Measurements from ENCODE around the gene LHX1.

Gene LHX1

DNA sequence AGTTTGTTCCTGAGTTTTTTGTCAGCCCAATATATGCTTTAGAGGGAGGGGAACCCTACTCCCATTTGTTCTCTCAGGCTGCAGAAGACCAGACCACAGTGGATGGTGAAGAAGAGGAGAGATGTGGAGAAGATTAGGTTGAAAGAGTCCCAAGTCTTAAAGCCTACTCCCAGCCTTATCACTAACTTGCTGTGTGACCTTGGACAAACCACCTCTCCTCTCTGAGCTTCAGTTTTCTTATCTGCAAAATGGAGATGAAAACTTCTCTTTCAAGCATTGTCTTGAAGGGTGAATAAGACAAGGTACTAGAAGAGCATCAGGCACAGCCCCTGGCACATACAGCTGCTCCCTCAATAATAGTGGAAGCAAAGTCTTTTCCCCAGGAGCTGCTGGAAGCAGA is 15.1 kb upstream of the LHX1 start:
- DNase-seq: no peak

DNA sequence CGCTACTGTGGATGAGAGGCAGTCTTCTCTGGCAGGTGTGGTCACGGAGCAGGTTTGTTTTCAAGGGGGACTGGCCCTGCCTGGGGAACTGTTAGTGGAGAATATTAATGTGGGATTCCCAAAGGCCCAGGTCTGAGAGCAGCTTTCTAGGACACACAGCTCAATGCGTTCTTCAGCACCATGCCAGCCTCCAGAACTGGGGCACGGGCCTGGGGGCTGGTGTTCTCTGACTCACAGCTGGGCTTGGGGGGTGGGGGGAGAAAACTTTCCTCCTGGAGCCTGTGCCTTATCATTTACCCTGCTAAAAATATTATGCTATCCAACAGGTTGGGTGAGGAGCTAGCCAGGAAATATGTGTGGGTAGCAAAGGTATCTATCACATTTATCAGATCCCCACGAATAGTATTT is 13.5 kb upstream of the LHX1 start:
- DNase-seq: no peak

DNA sequence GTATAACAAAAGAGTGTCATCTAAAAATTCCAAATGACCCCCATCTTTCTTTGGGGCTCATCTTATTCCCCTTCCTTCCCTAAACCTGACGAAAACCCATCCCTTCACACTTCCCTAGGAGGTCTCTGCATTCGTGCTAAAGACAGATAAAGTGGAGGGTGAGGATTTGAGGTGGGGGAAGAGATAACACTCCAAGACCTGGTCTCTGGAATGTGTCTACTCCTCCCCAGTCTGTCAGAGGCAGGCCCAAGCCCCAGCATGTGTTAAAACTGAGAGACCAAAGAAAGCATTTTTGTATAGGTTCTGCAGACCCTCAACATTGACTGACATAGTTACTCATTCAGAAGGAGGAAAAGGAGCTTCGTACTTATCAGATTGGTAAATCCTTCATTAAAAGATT is 11.0 kb upstream of the LHX1 start:
- no peak for DNase-seq

DNA sequence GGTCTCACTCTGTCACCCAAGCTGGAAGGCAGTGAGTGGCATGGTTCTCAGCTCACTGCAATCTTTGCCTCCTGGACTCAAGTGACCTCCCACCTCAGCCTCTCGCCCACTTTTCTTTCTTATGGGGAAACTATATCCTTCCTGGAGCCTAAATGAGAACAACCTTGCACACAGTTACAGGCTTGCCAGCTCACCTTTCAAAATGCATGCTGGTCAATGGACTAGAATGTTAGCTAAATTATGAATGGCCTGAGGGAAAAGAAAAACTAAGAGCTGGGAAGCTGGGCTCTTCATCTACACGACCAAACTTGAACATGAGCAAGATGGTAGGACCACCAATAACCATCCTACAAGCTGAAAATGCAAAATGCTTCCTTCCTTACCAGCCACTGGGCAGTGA is 10.6 kb upstream of the LHX1 start:
- DNase-seq: no peak

DNA sequence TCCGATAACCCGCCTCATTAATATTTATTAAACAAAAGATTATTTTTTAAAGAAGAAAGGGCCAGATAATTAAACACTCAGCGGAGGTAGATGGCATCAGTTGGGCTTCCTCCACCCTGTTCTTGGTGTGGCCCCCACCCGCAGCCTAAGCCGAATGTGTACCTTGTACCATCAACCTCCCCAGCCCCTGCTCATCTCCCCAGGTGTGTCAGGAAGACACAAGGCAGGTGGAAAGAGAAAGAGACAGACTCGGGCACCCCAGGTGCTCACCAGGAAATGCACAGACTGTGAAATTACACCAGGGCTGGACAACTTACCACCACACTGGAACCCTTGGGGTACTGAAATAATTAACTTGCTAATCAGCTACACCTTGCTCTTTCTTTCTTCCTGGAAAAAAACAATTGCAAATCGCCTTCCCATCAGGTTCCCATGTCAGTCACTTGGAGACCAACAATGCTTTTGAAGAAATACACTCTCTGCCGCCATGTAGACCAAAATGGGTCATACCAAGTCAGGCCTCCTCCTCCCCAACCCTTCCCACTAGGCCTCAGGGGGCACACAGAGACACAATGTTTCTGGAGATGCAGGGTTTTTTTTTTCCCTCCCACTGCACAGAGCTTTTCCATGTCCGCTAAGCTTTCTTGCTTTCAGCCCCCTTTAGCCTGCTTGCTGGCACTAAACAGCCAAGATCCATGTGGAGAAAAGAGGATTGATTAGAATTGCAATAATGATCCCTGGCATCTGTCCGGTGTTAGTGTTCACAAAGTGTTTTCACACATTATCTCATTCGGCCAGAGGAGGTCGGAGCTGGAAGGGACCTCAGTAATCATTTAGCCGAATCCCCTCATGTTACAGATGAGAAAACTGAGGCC is 8.6 kb upstream of the LHX1 start:
- no peak for DNase-seq

DNA sequence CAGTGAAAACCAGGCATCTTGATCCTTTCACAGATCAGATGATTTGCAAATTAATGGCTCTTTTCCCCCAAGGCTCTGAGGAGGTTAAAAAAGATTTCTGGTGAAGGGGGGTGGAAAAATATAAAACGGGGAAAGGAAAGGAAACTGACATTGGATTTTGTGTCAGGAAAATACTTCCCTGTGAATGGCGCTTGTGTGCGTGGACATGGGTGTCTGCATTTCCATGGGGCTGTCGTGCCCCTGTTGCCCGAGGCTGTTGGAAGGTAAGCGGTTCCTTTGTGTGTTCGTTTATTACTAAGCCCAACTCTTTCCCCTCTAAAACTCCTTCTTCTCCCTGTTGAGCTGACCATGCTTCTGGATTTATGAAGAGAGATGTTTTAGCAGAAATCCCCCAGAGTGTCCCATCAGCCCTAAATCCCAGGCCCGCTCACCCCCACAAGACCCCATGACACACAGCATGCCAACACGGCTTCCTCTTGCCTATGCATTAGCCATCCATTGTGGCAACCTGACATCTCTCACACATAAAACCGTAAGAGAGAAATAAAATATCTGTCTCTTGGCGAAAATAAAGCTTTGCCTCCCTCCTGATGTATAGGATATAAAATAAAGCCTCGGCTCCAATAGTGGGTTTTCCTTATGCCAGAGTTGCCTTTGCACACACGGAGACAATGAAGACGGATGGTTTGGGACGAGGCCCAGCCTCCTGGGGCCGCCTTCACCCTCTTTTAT is 7.3 kb upstream of the LHX1 start:
- no peak for DNase-seq

DNA sequence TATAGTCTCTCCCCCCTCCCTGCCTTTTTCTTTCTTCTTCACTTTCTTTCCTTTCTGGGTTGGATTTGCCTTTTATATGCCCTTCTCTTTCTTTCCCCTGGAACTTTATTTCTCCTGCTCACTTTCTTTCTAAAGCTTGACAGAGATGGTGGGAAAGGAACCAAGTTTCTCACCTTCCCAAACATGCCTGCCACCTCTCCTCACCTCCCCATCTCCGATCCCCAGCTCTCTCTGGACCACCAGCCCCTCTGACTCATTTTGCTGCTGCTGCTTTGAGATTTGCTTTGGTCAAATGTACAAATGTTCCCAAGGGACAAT is 6.7 kb upstream of the LHX1 start:
- no peak for DNase-seq

DNA sequence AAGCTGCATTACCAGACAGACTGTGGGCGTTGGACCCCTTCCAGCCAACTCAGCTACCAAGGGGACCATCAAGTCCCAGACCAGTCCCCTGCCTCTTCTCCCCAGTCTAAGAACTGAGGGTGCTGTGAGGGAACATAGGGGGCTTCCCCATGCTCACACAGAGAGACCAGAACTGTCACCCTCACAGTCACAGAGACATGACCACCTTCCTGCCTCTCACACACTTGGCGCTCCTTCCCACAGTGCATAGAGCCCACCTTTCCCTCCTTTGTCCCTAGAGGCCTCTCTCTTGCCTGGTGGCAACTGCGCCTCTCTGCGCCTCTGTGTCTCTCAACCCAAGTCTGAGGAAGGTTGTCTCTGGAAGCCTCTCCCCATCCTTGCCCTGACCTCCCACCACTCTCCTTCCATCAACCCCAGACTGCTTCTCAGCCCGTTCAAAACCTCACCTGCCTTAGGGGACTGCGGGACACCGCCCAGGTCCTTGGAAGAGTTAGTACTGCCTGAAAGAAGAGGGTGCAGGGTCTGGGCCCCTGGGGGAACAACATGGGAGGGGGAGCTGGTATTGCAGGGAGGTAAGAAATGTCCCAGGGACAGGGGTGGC is 6.1 kb upstream of the LHX1 start:
- DNase-seq: no peak

DNA sequence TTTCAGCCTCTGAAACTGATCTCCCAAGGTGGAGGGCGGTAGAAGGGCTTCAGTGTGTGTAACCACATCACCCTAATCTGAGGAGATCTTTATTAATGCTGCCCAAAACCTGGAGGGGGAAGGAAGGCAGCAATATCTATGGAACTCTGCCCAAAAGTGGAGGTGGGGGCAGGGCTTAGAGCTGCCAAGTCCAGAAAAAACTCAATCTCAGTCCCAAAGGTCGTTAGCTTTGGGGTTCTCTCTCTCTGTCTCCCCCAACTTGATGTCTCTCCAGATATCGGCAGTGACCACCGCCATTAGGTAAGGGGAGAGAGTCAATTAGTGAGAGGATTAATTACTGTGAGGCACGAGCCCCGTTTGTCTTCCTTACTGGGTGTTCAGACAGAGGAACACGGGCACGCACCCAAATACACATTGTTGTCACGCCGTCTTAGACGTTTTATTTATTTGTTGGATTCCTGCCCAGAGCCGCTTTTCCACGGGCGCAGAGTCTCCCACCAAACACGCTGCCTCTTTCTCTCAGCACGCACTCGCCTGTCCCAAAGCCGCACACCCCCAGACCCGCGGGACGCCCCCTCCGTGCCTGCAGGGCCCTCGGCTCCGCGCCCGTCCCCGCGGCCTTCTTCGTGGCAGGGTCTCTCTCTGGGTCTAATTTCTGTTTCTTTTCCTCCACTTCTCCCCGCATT is 5.4 kb upstream of the LHX1 start:
- DNase-seq: peak in 1 of 2 experiments; percentile 32

DNA sequence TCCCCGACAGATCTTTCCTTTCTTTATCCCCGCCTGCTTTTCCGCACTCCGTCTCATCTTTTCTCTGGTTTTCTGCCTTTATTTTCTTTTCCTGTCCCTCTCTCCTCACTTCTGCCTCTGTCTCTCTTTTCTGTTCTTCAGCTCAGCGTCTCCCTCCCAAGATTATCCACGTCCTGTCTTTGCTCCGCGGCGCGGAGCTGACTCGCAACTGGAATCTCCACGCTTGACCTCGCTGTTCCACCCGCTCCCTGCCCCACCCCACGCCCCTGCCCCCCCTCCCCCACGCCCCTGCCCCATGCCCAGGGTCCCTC is 4.9 kb upstream of the LHX1 start:
- DNase-seq: no peak

DNA sequence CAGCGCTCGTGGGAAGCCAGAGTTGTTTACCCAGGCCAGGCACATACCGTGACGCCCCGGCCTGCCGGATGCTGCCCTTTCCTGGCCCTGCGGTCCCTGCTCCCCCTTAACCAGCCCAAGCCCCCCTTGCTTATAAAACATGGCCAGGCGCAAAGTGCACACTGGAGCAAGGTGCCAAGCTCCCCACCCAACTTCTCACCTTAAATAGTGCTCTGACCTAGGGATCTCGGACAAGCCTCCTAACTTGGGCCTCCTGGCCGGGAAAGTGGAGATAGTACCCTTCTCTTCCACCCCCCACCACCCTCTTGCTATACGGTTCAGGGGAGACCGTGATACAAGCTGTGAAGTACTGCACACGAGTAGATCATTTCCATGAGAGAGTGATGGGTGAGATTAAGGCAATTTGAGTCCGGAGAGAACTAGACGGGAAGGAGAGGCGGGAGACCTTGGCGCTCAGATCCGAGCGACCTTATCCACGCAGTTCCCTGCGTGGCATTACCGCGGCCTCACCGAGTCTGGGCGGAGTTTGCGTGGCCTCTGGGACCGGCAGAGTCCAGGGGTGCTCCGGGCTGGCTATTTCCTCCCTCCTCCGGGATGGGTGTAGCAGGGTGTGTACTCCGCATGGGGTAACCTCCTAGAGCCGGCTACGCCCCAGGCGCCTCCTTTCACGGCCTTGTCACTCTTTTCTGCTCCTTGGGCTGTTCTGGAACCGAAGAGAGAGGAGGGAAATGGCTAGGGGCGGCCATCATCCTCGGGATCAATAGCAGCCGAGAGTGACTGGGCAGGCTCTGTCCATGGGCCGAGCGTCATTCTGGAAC is 4.4 kb upstream of the LHX1 start:
- no peak for DNase-seq

DNA sequence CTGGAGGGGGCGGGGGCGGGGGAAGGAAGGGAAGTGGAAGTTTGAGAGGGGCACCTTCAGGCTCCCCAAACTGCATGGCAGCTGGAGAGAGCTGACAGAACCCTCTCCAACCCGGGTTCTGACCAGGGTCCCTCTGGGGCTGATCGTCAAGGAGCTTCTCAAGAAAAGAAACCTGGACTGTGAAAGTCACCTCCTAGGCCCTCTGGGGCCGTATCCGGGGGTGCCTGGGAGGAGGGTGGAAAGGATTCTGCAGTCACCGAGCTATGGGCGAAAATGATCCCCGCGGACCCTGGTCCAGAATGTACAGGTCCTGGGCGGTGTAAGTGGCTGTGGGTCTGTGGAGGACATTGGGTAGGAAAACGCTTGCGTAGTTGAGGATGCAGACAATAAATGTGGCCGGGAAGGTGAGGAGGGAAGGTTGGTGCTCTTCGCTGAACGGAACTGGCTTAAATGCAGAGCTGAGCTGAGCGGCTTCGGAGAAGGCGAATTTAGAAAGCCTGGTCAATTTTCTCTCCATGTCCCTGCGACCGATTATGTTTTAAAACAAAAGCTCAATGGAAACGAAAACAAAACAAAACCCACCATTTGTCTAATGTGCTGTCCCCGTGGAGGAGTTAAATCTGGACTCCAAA is 3.6 kb upstream of the LHX1 start:
- DNase-seq: no peak

DNA sequence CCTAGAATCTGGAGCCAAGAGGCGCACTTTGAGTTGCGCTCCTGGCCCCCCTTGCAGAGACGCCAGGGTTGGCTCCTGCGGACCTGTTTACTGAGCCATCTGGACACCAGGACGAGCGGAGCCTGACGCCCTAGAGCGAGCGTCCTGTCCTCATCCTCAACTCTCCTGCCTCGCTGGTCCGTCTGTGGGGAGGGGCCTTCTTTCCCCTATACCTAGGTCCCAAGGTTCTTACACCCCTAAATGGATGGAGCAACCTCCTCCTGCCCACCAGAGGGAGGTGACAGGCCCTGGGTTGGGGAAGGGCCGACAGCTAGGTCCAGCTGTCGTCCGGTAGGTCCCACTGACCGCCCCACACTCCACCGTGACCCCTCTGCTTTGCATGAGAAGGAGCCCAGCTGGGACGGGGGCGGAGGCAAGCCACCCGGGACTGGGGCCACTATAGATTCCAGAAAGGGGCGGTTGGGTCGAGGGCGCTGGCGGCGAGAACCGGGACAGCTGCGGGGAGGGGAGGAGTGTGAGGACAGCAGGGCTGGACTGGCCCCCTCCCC is 3.1 kb upstream of the LHX1 start:
- DNase-seq: no peak

DNA sequence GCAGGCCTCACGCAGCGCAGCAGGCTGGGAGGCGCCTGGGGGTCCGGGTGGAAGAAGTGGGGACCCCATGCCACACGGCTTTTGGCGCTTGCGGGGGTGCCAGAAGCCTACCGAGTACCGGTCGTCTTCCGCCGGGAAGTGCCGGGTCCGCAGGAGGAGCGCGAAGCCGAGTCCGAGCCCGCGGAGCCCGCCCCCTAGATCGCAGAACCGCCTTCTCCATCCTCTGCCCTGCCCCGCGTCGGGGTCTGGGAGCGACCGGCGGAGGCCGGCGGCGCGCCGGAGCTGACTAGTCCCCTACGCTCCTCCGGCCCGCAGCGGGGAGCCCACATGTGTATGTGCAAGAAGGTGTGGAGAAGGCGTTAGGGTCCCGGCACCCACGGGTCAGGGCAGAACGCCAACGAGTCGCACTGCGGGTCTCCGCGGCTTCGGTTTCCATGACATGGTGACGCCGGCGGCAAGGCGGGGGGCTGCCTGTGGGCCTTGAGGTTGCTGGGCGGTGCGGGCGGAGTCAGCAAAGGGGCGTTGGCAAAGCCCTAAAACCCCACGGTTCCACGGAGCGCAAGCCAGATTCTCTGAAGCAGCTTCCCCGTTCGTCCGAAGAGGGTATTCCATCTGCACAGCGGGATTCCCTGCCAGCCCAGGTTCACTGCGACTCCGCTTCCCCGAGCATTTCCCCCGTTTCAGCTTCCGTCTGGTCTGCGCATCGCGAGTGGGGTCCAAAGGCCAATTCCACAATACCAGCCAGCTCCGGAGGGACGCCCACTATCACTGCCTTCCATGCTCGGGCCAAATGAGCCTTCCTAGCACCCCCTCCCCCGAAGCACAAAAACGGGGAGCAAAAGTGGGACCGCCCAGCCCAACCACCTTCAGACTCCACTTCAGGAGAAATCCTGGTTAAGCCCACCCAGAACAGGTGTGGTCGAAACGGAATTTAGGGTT is 2.3 kb upstream of the LHX1 start:
- DNase-seq: no peak

DNA sequence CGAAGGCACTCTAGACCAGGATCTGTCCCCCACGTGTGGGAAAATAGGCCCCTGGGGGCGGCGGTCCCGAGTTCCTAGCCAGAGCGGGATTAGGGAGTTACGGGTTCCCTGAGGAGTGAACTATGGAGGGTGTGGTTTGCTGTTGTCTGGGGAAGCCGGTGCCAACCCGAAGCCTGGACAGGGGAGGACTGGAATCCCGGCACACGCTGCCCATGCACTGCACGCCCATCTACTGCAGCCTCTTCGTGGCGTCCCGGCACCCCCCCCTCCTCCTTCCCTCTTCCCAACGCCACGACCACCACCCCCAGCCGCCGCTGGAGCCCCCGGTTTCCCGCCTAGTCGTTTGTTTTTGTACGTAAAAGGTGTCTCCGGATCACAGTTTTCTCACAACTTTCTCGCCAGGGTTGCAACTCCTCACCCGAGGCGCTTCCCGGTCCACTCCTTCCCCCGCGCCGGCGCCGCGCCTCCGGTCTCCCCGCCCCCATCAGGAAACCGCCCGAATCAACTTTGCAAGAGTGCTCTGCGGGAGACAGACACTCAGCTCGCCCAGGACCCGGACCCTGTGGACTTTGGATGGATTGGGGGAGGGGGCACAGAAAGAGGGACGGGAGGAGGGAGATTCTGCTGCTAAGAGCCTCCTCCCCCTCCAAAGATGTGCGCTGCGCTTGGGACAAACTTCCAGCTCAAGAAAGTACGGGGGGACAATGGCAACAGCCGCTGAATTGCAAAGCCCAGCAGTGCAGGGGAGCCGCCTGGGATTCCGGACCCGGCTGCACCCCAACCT is 1.4 kb upstream of the LHX1 start:
- DNase-seq: no peak

DNA sequence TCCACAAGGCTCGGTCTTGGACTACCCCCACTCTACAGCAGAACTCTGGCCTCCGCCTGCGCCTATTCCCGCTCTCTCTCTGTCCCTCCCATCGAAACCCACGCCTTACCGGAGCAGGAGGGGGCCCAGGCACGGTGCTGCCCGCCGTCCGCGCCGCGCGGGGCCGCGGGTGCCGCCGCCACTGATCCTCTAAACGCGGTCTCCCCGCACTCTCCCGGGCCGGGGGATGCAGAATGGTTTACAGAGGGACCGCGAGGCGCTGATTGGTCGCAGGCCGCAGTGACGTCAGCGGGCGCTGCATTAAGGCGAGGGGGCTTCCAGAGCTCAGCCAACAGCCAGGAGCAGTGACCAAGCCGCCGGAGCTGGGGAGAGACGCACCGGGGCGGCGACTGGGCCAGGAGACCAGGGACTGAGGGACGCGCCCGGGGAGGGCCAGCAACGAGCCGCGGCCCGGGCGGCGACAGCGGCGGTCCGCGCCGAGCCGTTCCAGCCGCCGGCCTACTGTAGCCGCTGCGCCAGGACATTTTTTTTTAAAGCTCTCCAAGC is 747 bp upstream of the LHX1 start:
- no peak for DNase-seq

DNA sequence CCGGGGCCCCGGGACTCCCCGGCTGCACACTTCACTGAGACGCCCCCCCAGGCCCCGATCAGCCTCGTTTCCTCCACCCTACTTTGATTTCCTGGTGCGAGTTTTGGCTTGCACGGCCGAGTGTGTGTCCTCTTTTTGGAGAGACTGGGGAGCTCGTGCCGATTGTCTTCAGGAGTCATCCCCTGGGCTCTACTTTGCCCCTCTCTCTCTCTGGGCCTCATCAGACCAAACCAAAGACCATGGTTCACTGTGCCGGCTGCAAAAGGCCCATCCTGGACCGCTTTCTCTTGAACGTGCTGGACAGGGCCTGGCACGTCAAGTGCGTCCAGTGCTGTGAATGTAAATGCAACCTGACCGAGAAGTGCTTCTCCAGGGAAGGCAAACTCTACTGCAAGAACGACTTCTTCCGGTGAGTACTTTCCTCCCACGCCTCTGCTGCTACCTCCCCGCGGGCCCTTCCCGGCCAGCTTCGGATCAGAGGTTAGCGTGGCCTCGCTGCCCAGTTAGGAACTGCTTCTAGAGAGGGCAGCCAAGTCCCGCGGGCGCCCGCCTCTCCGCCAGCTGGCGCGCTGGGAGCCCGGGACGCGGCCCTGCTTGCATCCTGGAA is 787 bp downstream of the LHX1 start:
- DNase-seq: no peak

DNA sequence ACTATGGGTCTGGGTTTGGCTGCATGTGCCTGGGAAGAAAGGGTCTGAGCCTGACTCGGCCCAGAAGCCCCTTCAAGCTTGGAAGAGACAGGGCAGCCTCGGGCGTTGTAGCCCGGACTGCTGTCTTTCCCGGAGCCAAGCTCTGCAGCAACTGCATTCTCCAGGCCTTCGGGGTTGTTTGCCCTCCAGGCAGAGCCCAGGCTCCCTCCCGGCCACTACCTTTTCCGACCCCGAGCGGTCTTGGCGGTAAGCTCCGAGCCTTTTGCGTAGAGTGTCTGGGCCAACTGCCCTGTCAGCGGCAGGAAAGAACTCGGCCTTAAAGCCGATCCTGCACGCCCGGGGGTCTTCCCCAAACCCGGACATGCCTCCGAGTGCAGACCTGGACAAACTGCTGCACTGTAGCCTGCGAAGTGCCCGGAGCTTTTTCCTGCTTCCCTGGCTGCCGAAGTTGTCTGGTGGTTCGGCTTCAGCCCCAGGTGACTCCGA is 1.3 kb downstream of the LHX1 start:
- DNase-seq: no peak
